GM13976 (cell line): Measurements from ENCODE around the gene ZNRF2.

Source experiments
- DNase-seq: peaks from one replicate; pipeline ENCODE4 v3.0.0; 2012; ENCODE audit warnings: low spot score
- CTCF ChIP-seq: IDR thresholded peaks from 2 replicates; pipeline ENCODE4 v1.5.1; 2012; ENCODE audit warnings: borderline replicate concordance, mild to moderate bottlenecking; ENCODE audit not compliant: insufficient read depth; ENCODE audit errors: extremely low read depth, missing control alignments, control extremely low read depth
- in situ Hi-C: fragments of 300-500 bp; cut with MboI; formaldehyde crosslinking; loops from one replicate; pipeline ENCODE4 v1.12.0; 2022; ENCODE audit warnings: low sequenced_read_pairs, mixed read lengths, inconsistent platforms; ENCODE audit not compliant: unreplicated experiment

ZNRF2 gene

GRCh38 chr7:30270921-30271320, 13.5 kb upstream of the ZNRF2 start:
- in situ Hi-C loops, result loop anchor here (10.0 kb wide), 1 partner anchor 294 kb away; no protein-coding TSS in a partner anchor
- no peak for TF ChIP-seq CTCF

GRCh38 chr7:30272126-30272525, 12.3 kb upstream of the ZNRF2 start:
- TF ChIP-seq CTCF, result no peak
- no peak for DNase-seq
- in situ Hi-C loops, result loop anchor here (10.0 kb wide), 1 partner anchor 293 kb away; no protein-coding TSS in a partner anchor

More at GRCh38 chr7:30270921-30271320, 13.5 kb upstream of the ZNRF2 start:
- DNase-seq, result no peak

- in situ Hi-C loops, result loop anchor here (10.0 kb wide), 1 partner anchor 291 kb away; no protein-coding TSS in a partner anchor
- DNase-seq, result no peak
- TF ChIP-seq CTCF, result no peak
Measured at GRCh38 chr7:30273552-30273951, 10.8 kb upstream of the ZNRF2 start.

- in situ Hi-C loops, result loop anchor here (10.0 kb wide), 1 partner anchor 290 kb away; no protein-coding TSS in a partner anchor
Measured at GRCh38 chr7:30274641-30275040, 9.8 kb upstream of the ZNRF2 start.

GRCh38 chr7:30276203-30276900, 8.0 kb upstream of the ZNRF2 start:
- peak; percentile 42 for DNase-seq
- in situ Hi-C loops, result loop anchor here (10.0 kb wide), 1 partner anchor 288 kb away; no protein-coding TSS in a partner anchor
- TF ChIP-seq CTCF, result peak; percentile 41

More at GRCh38 chr7:30274641-30275040, 9.8 kb upstream of the ZNRF2 start:
- no peak for TF ChIP-seq CTCF
- DNase-seq, result no peak

GRCh38 chr7:30278376-30278775, 6.0 kb upstream of the ZNRF2 start:
- DNase-seq, result no peak
- in situ Hi-C loops, result loop anchor here (10.0 kb wide), 1 partner anchor 286 kb away; no protein-coding TSS in a partner anchor
- no peak for TF ChIP-seq CTCF
